AG04450 (cell line): Measurements from ENCODE around the gene PRUNE2. TPM values are rescaled to one million over a fixed set of nuclear protein-coding genes. Genes with fewer than 3 reads are reported as not detected.

Source experiments
- CTCF ChIA-PET: fragments of 300-600, 350-600 bp; formaldehyde crosslinking; extraction: SDS; loops from one replicate; lab custom pipeline; 2022; ENCODE audit warnings: antibody characterized with exemption, inconsistent platforms; lab: Charles Lee
- POLR2A ChIA-PET: fragments of 350-600 bp; formaldehyde crosslinking; extraction: SDS; loops from one replicate; lab custom pipeline; 2021; ENCODE audit warnings: antibody characterized with exemption, inconsistent platforms; lab: Yijun Ruan, JAX
- DNase-seq: peaks from one replicate; pipeline ENCODE4 v3.0.0-alpha.2; 2011; ENCODE audit warnings: low read depth, low spot score
- H3K27ac ChIP-seq: one replicate; pipeline ENCODE4 v1.5.1; 2012; ENCODE audit warnings: low read depth, low read length, control low read depth
- H3K27me3 ChIP-seq: one replicate; pipeline ENCODE4 v1.6.0; 2012; ENCODE audit warnings: low read length; ENCODE audit not compliant: control insufficient read depth, insufficient read depth
- H3K4me3 ChIP-seq: 2 replicates; pipeline ENCODE4 v1.5.1; 2011; ENCODE audit warnings: mild to moderate bottlenecking, low read depth, low read length, control low read depth
- H3K9me3 ChIP-seq: 2 replicates; pipeline ENCODE4 v1.5.1; 2012; ENCODE audit warnings: low read length; ENCODE audit not compliant: control insufficient read depth, insufficient read depth
- polyA plus RNA-seq: library from polyadenylated mRNA; depleted of rRNA; stranded (reverse); fragments of >200 nt; gene quantifications from 2 replicates; pipeline ENCODE4 v1.2.3, GENCODE V29; 2011
- TF ChIP-seq, protein P1 (sequence below): IDR thresholded peaks from 2 replicates; pipeline ENCODE4 v1.5.1; 2011; ENCODE audit warnings: low read depth, low read length, control low read depth, inconsistent platforms

The PRUNE2 gene
- polyA plus RNA-seq, 1 experiment = 1.1 TPM

DNA sequence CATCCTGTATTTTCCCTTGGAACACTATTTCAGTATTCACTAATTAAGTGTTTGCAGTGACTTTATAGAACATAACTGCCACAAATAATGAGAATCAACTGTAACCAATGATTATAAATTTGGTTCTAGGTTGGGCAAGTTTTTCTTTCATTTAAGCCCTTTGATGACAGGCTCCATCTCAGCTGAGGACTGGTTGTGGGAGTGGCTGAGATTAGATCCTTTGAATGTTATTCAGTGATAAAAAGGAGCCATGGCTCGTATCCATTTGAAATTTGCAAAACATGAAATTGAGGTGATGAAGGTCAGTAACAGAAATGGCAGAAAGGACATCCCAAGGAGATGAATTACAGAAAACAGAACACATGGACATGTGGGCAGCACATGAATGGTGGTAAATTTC, 279.8 kb downstream of the PRUNE2 start:
- CTCF ChIA-PET = no interaction called here
- H3K27ac ChIP-seq = no peak overlapping the region
- no peak overlapping the region for H3K4me3 ChIP-seq
- no peak for DNase-seq
- H3K9me3 ChIP-seq = no peaks in the 10 kb centered on the region
- POLR2A ChIA-PET = no interaction called here
- TF ChIP-seq, protein P1, sequence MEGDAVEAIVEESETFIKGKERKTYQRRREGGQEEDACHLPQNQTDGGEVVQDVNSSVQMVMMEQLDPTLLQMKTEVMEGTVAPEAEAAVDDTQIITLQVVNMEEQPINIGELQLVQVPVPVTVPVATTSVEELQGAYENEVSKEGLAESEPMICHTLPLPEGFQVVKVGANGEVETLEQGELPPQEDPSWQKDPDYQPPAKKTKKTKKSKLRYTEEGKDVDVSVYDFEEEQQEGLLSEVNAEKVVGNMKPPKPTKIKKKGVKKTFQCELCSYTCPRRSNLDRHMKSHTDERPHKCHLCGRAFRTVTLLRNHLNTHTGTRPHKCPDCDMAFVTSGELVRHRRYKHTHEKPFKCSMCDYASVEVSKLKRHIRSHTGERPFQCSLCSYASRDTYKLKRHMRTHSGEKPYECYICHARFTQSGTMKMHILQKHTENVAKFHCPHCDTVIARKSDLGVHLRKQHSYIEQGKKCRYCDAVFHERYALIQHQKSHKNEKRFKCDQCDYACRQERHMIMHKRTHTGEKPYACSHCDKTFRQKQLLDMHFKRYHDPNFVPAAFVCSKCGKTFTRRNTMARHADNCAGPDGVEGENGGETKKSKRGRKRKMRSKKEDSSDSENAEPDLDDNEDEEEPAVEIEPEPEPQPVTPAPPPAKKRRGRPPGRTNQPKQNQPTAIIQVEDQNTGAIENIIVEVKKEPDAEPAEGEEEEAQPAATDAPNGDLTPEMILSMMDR = no peak
- no peaks in the 10 kb centered on the region for H3K27me3 ChIP-seq

DNA sequence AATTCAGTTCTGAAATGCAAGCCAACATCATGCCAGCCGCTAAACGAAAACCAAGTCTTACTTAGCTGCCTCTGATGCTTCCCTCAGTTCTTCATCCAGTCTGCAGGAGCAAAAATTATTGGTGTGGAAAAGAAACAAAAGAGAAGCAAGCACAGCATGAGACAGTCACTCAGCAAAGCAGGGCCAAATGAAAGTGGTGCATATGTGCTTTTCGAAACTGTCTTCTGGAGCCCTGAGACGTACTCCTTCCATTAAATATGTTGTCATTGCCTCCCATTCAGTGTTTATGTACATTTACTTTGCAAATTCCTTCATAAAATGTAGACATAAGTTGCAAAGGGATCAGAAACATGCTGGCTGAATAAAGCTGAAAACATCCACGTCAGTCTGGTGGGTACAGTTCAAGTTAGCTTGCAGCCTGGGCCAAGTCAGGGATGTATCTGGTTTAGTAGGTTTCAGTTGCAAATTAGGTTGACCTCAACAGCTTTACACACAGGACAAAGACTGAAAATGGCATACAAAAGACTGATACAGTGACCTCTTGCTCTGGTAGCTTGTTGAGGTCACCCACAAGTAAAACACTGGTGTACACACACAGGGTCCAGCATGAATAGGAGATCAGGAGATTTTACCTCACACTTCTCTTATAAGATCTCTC, 281.4 kb downstream of the PRUNE2 start:
- no peak for DNase-seq
- POLR2A ChIA-PET = no interaction called here
- Histone ChIP-seq H3K9me3 (no peaks in the 10 kb centered on the region), H3K27me3 (no peaks in the 10 kb centered on the region), H3K4me3 (no peak overlapping the region), H3K27ac (no peak overlapping the region)
- TF ChIP-seq, protein P1 = no peak
- CTCF ChIA-PET = no interaction called here

DNA sequence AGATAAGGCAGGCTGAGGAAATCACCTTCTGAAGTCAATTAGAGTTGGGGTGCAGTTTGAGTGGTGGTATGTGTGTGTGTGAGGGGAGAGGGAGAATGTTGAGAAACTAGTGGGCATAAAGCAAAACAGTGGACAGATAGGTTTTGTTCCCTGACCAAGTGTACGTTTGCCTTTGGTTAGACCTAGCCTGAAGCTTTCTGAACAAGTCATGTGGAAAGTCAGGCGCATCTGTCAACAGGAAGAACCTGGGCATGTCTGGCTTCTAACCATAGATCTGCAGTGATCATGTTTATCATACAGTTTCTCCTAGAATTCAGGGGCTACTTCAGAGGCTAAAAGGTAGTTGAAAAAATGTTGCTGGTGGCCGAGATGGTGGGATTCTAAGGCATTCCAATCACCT, 284.9 kb downstream of the PRUNE2 start:
- no peak overlapping the region for H3K27ac ChIP-seq
- no peak overlapping the region for H3K4me3 ChIP-seq
- CTCF ChIA-PET = no interaction called here
- DNase-seq = no peak
- TF ChIP-seq, protein P1 = no peak
- POLR2A ChIA-PET = interaction anchor here (0.6 kb wide), 1 partner anchor 265 kb away, joined by 5 read pairs; no protein-coding TSS in a partner anchor
- no peaks in the 10 kb centered on the region for H3K27me3 ChIP-seq
- no peaks in the 10 kb centered on the region for H3K9me3 ChIP-seq

DNA sequence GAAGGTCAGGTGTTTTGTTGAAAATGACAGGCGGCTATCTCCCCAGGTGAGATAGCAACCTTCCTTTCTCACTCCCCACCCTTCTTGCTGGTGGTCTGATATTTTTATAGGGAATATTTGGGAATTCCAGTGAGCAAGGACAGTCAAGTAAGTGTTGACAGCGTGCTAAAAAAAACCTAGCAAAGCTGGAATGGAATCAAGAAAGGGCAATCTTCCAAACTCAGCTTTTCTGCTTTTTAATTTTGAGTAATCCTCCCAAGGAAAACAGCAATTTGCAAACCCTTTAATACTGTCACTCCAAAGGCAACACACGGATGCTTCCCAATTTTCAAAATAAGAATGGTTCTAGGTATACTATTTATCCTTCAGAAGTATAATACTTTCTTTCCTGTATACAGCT, 285.3 kb downstream of the PRUNE2 start:
- Histone ChIP-seq H3K9me3 (no peaks in the 10 kb centered on the region), H3K27ac (no peak overlapping the region), H3K4me3 (no peak overlapping the region), H3K27me3 (no peaks in the 10 kb centered on the region)
- TF ChIP-seq, protein P1 = no peak
- ChIA-PET CTCF (interaction anchor here (1.4 kb wide), 1 partner anchor 38 kb away, joined by 3 read pairs; no protein-coding TSS in a partner anchor), POLR2A (interaction anchor here (0.6 kb wide), 1 partner anchor 265 kb away, joined by 5 read pairs; no protein-coding TSS in a partner anchor)
- no peak for DNase-seq

DNA sequence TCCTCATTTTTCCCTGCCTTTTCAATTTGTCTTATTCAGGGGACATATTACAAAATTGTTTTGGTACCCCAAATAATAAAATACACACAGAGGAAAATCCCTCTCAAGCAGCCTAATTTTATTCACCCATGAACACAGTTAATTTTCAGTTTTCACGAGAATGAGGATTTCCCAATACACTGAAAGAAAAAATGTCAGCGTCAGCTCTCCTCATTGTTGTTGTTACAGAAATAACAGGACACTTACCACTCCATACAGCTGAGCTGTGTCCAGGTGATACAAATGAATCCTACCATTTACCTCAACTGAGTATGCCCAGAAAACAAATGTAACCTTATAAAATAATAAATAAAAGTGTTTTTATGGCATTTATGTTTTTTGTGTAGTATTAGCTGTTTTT, 286.3 kb downstream of the PRUNE2 start:
- DNase-seq = no peak
- no peaks in the 10 kb centered on the region for H3K9me3 ChIP-seq
- ChIA-PET POLR2A (no interaction called here), CTCF (interaction anchor here (0.6 to 1.4 kb wide), 2 partner anchors 39 to 172 kb away, joined by 3 read pairs; no protein-coding TSS in a partner anchor)
- TF ChIP-seq, protein P1 = no peak
- no peaks in the 10 kb centered on the region for H3K27me3 ChIP-seq
- no peak overlapping the region for H3K4me3 ChIP-seq
- no peak overlapping the region for H3K27ac ChIP-seq
